DOHH2 (cell line): ENCODE measurements around the gene CKM.
"Not testable (repeated sequence)": the region's sequence is repeated elsewhere in the genome, so short reads cannot be mapped to it uniquely, and the experiment has no call there.

ENCODE experiments used
- H3F3A ChIP-seq: fragments of 200-600 bp; sonication (generic), shearing (Covaris generic); 2 replicates; pipeline ENCODE4 v1.6.0; 2016; ENCODE audit warnings: antibody characterized with exemption, mild to moderate bottlenecking; ENCODE audit not compliant: control insufficient read depth, insufficient read depth
- H3K27ac ChIP-seq: fragments of 200-600 bp; sonication (generic); 2 replicates; pipeline ENCODE4 v1.5.1; 2014; ENCODE audit warnings: low read depth, mild to moderate bottlenecking, low read length, moderate library complexity
- H3K27me3 ChIP-seq: fragments of 200-600 bp; sonication (generic); 2 replicates; pipeline ENCODE4 v1.6.1; 2014; ENCODE audit warnings: mild to moderate bottlenecking, low read length, mixed read lengths; ENCODE audit not compliant: control insufficient read depth
- H3K36me3 ChIP-seq: fragments of 200-600 bp; sonication (generic); 2 replicates; pipeline ENCODE4 v1.6.1; 2014; ENCODE audit warnings: mild to moderate bottlenecking, low read length, moderate library complexity, mixed read lengths; ENCODE audit not compliant: control insufficient read depth
- H3K4me1 ChIP-seq: fragments of 200-600 bp; sonication (generic); 2 replicates; pipeline ENCODE4 v1.6.1; 2014; ENCODE audit warnings: mild to moderate bottlenecking, low read length, mixed read lengths; ENCODE audit not compliant: control insufficient read depth
- H3K4me2 ChIP-seq: fragments of 200-600 bp; sonication (generic); 2 replicates; pipeline ENCODE4 v1.6.0; 2014; ENCODE audit warnings: mild to moderate bottlenecking, low read length, moderate library complexity
- H3K4me3 ChIP-seq: fragments of 200-600 bp; sonication (generic); 2 replicates; pipeline ENCODE4 v1.5.1; 2014; ENCODE audit warnings: mild to moderate bottlenecking, low read length, mixed read lengths
- H3K79me2 ChIP-seq: fragments of 200-600 bp; sonication (generic); 2 replicates; pipeline ENCODE4 v1.6.1; 2014; ENCODE audit warnings: mild to moderate bottlenecking, low read length, mixed read lengths; ENCODE audit not compliant: control insufficient read depth
- H3K9me2 ChIP-seq: fragments of 200-600 bp; sonication (generic); replicated peaks from 2 replicates; pipeline ENCODE4 v1.6.1; 2014; ENCODE audit warnings: mild to moderate bottlenecking, low read length, mixed read lengths; ENCODE audit not compliant: control insufficient read depth
- H3K9me3 ChIP-seq: fragments of 200-600 bp; sonication (generic); 2 replicates; pipeline ENCODE4 v1.6.1; 2014; ENCODE audit warnings: antibody characterized with exemption, low read length, mixed read lengths; ENCODE audit not compliant: control insufficient read depth, insufficient read depth
- H4K20me1 ChIP-seq: fragments of 200-600 bp; sonication (generic); 2 replicates; pipeline ENCODE4 v1.6.0; 2014; ENCODE audit warnings: low read depth, mild to moderate bottlenecking, antibody characterized with exemption, low read length, moderate library complexity; ENCODE audit not compliant: control insufficient read depth, insufficient read depth
- CTCF ChIP-seq: fragments of 200-600 bp; sonication (generic); IDR thresholded peaks from one replicate; pipeline ENCODE4 v1.5.1; 2014; ENCODE audit warnings: antibody characterized with exemption, mild to moderate bottlenecking, low read depth, low read length; ENCODE audit not compliant: poor library complexity, severe bottlenecking
- EZH2phosphoT487 ChIP-seq: fragments of 200-600 bp; sonication (generic); IDR thresholded peaks from 2 replicates; pipeline ENCODE4 v1.6.1; 2017; ENCODE audit warnings: borderline replicate concordance, mild to moderate bottlenecking, antibody characterized with exemption, low read length, moderate library complexity, mixed read lengths

CKM gene

GRCh38 chr19:45271735-45272108, 51.0 kb downstream of the CKM start:
- H3K9me2 ChIP-seq, result no peaks in the 10 kb centered on the region

GRCh38 chr19:45271098-45271734, 51.5 kb downstream of the CKM start:
- Histone ChIP-seq H3K27ac (no peak overlapping the region), H3K27me3 (no peaks in the 10 kb centered on the region), H3K4me2 (no peak overlapping the region), H3K36me3 (no peaks in the 10 kb centered on the region), H3K4me3 (no peak overlapping the region), H3K79me2 (no peaks in the 10 kb centered on the region), H3F3A (no peaks in the 10 kb centered on the region), H3K4me1 (peaks cover 4% of the 10 kb centered on the region), H3K9me2 (no peaks in the 10 kb centered on the region), H4K20me1 (no peaks in the 10 kb centered on the region), H3K9me3 (no peaks in the 10 kb centered on the region)
- TF ChIP-seq CTCF (no peak), EZH2phosphoT487 (no peak)

More at GRCh38 chr19:45271735-45272108, 51.0 kb downstream of the CKM start:
- H3K9me3 ChIP-seq, result no peaks in the 10 kb centered on the region
- H3K36me3 ChIP-seq, result no peaks in the 10 kb centered on the region
- H4K20me1 ChIP-seq, result no peaks in the 10 kb centered on the region
- H3K4me3 ChIP-seq, result no peak overlapping the region
- H3K27me3 ChIP-seq, result no peaks in the 10 kb centered on the region
- TF ChIP-seq EZH2phosphoT487, result no peak
- no peak for TF ChIP-seq CTCF
- H3F3A ChIP-seq, result no peaks in the 10 kb centered on the region
- no peak overlapping the region for H3K4me2 ChIP-seq
- no peak overlapping the region for H3K27ac ChIP-seq
- peaks cover 9% of the 10 kb centered on the region for H3K4me1 ChIP-seq
- H3K79me2 ChIP-seq, result no peaks in the 10 kb centered on the region

- H3K4me3 ChIP-seq, H3K27ac ChIP-seq, H3K4me2 ChIP-seq, H3K4me1 ChIP-seq, H3F3A ChIP-seq, H3K9me2 ChIP-seq, H3K9me3 ChIP-seq, H4K20me1 ChIP-seq, H3K79me2 ChIP-seq, H3K36me3 ChIP-seq, H3K27me3 ChIP-seq: not testable (repeated sequence)
Measured at GRCh38 chr19:45269939-45270338, 52.7 kb downstream of the CKM start.

- H4K20me1 ChIP-seq, result no peaks in the 10 kb centered on the region
- TF ChIP-seq CTCF (no peak), EZH2phosphoT487 (no peak)
- H3K9me3 ChIP-seq, result no peaks in the 10 kb centered on the region
- H3K4me2 ChIP-seq, result no peak overlapping the region
- H3K4me1 ChIP-seq, result no peaks in the 10 kb centered on the region
- no peaks in the 10 kb centered on the region for H3K27me3 ChIP-seq
- H3K79me2 ChIP-seq, result no peaks in the 10 kb centered on the region
- H3F3A ChIP-seq, result no peaks in the 10 kb centered on the region
- H3K9me2 ChIP-seq, result no peaks in the 10 kb centered on the region
- H3K27ac ChIP-seq, result no peak overlapping the region
- H3K4me3 ChIP-seq, result no peak overlapping the region
- H3K36me3 ChIP-seq, result no peaks in the 10 kb centered on the region
Measured at GRCh38 chr19:45267296-45267695, 55.4 kb downstream of the CKM start.
